OCI-M2 (cell line): ENCODE results near the gene NTRK3.

Experiments
- DNase-seq: peaks from one replicate; lab custom pipeline; 2025; ENCODE audit not compliant: unreplicated experiment; lab: John Stamatoyannopoulos, UW

Gene NTRK3

GRCh38 chr15:87952736-87953287 is 303.7 kb downstream of the NTRK3 start:
- DNase-seq = no peak

DNA sequence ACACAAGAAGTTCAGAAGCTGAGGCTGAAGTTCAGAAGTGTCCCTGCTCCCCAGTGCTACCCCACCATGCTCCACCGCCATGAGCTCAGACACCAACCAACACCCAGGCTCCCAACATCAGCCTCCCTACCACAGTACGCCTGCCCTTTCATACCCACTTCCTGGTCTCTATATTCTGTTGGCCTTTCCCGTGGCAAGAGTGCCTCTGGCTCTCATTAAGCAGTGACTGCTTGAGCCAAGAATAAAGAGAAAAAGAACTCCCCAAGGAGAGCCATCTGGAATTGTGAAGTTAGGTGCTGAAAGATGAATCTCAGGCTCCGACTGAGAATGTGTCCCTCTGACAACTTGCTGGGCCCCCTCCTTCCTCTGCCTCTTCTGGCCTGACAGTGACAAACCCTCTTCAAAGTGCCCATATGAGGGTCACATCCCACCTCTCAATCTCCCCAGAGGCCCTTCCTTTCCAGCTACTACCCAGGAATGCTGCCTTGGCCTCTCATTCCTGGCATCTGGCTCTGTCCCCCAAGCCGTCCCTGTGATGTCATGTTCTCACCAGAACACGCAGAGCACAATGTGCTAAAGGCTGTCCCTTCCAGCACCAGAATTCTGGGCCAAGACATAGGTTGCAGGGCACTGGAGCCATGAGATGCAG is 306.8 kb downstream of the NTRK3 start:
- no peak for DNase-seq

- DNase-seq = no peak
Observed at GRCh38 chr15:87949151-87949574, 307.4 kb downstream of the NTRK3 start.

- DNase-seq = no peak
Observed at GRCh38 chr15:87947560-87947959, 309.0 kb downstream of the NTRK3 start.

- DNase-seq = no peak
Observed at GRCh38 chr15:87945246-87945645, 311.3 kb downstream of the NTRK3 start.

- no peak for DNase-seq
Observed at GRCh38 chr15:87944691-87945090, 311.8 kb downstream of the NTRK3 start.

- no peak for DNase-seq
Observed at GRCh38 chr15:87944050-87944449, 312.5 kb downstream of the NTRK3 start.

- DNase-seq = no peak
Observed at GRCh38 chr15:87943626-87944025, 312.9 kb downstream of the NTRK3 start.

DNA sequence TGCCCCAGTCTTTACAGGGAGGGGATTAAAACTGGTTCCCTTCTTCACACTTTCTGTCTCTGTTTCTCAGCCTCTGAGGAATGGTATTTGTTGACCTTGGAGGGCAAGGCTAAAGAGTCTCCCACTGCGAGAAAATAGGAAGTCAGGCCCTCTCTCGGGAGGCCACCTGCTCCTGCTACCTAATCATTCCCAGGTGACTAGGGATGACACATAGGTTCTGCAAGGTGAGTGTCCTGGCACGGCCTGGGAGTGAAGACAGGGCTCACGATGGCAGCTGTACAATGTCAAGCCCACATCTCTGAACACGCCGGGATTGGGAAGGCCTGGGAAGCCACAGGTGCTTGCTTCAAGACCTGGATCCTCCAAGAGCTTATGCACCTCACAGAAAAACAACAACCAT is 314.2 kb downstream of the NTRK3 start:
- no peak for DNase-seq

GRCh38 chr15:87941606-87942005 is 314.9 kb downstream of the NTRK3 start:
- no peak for DNase-seq

DNA sequence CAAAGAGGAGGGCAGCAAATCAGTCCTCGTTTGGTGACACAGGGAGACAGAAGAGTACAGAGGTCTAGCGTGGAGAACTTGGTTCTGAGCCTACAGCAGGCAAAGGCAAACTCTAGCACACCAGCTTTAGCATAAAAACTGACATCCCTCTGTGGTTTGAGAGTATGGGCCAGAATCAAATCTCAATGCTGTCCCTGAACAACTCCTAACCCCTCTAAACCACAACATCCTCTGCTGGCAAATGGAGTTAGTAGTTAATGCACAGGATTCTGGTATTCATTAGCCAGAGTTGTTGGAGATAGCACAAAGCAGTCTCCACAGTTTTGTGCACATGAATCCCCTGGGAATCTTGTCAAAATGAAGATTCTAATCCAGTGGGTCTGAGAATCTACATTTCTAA is 315.8 kb downstream of the NTRK3 start:
- no peak for DNase-seq

DNA sequence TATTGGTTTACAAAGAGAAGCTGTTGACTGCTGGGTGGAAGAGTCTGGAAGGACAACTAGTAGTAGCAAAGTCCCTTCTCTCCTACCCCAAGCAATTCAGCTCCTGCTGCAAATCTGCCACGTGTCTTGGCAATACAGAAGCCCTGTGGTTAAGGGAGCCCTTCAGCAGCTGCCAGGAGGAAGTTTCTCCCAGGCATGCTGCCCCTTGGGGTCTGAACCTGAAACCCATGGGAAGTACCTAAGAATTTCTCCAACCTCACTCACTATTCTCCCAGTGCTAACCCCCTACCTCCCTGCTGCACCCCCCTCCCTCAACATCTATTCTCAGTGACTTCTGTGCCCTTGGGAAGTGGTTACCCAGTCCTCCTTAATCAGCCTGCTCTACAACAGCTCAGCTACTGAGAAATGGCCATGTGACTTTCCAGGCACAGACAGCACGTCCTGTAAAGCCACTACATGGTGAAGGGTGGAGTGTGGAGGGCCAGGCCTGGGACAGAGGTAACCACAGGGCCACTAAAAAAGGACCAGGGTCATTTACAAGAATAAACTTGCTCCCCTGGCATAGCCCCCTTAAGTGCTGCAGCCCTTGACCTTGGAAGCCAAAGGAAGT is 316.6 kb downstream of the NTRK3 start:
- DNase-seq = no peak

DNA sequence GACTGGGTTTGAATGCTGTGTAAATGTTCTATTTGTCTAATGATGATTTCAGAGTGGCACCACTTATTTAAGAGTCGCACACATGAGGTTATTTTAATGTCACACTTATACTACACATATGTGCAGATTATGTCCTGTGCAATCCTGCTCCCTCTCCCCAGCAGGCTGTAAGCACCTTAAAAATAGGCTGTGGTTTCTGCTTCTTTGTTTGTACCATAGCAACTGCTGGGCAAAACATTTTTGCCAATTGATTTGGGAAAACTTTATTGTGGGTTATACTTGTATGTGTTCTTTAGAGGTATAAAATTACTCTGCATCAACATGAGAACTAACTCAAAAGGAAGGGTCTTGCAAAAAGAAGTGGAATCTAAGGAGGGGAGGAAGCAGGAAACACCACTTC is 318.5 kb downstream of the NTRK3 start:
- DNase-seq = no peak

- DNase-seq = no peak
Observed at GRCh38 chr15:87935583-87935982, 321.0 kb downstream of the NTRK3 start.

GRCh38 chr15:87931584-87931983 is 325.0 kb downstream of the NTRK3 start:
- no peak for DNase-seq

- DNase-seq = no peak
Observed at GRCh38 chr15:87930457-87930856, 326.1 kb downstream of the NTRK3 start.

DNA sequence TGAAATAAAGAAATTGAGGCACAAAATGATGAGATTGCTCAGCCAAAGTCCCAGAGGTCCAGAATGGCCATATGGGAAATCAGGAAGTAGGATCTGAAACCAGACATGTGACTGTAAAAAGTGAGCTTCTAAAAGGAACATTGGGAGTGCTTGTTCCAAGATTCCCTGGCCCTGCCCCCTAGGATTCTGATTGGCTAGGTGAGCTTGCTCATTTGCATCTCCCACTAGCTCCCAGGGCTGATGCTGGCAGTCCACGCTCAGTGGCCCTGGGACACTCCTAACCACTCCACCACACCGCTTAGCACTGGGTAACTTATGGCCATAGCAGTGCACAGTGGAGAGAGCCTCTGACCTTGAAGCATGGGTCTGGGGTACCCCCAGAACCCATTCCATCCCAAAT is 326.7 kb downstream of the NTRK3 start:
- DNase-seq = no peak

DNA sequence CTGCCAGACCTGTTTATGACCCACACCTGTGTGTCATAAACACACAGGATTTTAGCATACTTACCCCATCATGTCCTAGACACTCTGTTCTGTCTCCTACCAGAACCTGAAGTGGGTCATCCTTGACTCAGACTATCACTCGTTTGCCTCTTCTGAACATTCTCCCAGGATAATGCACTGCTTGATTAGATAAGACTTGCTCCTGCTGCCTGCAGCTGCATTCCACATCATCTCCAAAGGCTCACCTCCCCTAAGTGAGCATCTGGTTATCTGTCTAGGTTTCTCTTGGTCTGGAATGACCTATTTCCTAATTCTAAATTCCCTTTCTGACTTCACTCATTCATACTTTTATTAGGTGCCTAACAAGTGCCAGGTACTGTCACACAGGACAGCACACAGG is 332.1 kb downstream of the NTRK3 start:
- DNase-seq = no peak

- no peak for DNase-seq
Observed at GRCh38 chr15:87919064-87919463, 337.5 kb downstream of the NTRK3 start.

GRCh38 chr15:87917480-87917879 is 339.1 kb downstream of the NTRK3 start:
- DNase-seq = no peak

DNA sequence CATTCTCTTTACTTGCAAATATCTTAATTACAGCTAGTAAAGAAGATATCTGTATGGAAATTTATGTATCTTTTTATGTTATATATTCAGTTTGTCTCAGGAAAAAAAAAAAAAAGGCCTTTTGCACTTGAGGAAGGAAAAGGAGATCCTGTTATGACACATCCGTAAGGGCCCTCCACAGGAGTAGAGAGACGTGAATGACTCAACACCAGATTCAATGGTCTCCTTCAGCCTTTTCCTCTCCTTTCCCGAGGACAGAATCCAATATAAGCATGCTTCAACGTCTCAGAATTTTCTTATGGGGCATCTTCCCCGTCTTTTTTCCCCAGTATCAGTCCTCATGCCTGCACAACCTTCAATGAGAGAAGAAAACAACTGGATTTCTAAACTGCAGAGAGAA is 340.3 kb downstream of the NTRK3 start:
- no peak for DNase-seq

GRCh38 chr15:87910301-87910700 is 346.2 kb downstream of the NTRK3 start:
- no peak for DNase-seq
